GM19043 (cell line): ENCODE results near the gene C19orf53.

Experiments
- ATAC-seq: cut with Tn5 transposase; IDR thresholded peaks from one replicate; pipeline ENCODE4 v1.9.1; 2021; ENCODE audit warnings: low read depth; ENCODE audit not compliant: unreplicated experiment

Gene C19orf53

DNA sequence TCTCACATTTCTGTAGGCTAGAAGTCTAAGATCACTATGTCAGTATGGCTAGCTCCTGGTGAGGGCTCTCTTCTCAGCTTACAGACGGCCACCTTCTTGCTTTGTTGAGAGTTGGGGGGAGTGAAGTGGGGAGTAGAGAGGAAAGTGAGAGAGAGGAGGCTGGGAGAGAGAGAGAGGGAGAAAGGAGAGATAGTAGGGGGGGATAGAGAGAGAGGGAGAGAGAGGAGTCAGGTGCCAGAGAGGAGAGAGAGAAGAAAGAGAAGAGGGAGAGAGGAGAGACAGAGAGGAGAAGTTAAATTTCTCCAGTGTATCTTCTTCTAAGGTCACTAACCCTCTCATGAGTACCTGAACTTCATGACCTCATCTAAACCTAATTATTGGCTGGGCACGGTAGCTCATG is 49.6 kb downstream of the C19orf53 start:
- no peak for ATAC-seq

DNA sequence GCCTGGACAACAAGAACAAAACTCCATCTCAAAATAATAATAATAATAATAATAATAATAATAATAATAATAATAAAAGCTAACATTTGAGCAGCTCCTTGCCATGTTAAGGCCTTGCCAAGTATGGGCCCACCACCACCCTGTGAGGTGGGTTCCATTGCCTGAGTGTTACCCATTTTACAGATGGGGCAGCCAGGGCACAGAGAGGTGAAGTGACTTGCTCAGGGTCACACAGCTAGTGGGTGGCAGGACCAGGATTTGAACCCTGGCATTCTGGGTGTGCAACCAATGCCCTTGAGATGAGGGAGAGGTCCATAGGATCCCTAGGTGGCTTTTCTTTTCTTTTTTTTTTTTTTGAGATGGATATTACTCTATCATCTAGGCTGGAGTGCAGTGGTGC is 50.4 kb downstream of the C19orf53 start:
- no peak for ATAC-seq

DNA sequence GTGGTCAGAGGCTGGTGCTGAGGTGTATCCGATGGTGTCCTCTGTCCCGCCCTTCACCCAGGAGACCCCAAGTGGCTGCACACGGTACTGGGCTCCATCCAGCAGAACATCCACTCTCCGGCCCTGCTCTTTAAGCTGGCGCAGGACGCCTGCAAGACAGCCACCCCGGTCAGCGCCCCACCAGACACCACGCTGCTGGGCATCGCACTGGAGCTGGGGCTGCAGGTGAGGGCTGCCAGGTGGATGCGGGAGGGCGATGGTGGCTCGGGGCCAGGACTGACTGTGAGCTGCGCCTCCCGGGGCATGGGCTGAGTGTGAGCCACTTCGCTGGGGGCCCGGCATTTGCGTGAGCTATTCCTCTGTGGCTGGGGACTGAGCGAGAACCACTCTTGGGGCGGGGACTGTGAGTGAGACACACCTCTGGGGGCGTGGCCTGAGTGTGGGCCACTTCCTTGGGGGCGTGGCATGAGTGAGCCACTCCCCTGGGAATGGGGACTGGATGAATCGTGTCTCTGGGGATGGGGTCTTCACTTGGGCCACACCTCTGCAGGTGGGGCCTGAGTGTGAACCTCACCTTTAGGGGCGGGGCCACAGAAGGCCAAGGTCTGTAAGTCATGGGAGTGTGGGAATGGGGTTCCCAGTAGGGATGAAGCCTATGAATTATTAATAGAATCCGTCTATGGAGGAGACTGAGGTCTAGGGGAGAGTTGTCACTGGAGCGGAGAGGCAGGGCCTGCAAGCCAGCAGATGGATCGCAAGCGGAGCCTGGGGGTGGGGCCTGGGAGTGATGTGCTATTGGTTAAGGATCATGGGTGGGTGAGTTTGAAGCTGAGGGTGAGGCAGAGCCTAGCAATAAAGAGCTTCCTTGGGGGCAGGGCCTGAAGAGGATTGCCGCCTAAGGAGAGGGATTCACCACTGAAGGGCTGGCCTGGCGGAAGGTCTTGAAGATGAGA is 51.5 kb downstream of the C19orf53 start:
- ATAC-seq: no peak

DNA sequence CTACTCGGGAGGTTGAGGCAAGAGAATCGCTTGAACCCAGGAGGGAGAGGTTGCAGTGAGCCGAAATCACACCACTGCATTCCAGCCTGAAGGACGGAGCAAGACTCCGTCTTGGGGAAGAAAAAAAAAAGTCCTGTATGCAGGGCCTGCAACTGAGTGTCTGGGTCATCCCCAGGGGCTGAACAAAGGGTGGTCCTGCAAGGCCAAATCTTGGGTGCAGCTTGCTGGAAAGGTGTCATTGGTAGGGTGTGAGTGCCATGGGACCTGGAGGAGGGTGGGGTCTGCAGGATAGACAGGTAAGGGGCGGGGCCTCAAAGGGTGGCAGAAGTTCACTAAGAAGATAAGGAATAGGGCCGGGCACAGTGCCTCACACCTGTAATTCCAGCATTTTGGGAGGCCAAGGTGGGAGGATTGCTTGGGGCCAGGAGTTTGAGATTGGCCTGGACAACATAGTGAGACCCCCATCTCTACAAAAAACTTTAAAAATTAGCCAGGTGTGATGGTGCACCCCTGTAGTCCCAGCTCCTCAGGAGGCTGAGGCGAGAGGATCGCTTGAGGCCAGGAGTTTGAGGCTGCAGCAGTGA is 52.5 kb downstream of the C19orf53 start:
- ATAC-seq: no peak

- ATAC-seq: no peak
These were observed 53.4 kb downstream of the C19orf53 start for GRCh38 chr19:13827656-13828055.
